GM18505 (cell line): ENCODE results near the gene CDC42BPG.
A peak's percentile ranks its signal among the peaks of the same experiment; 100 is the strongest.

Experiments
- ATAC-seq: cut with Tn5 transposase; IDR thresholded peaks from one replicate; pipeline ENCODE4 v1.9.1; 2021; ENCODE audit not compliant: unreplicated experiment
- POLR2A ChIP-seq: IDR thresholded peaks from 4 replicates; pipeline ENCODE4 v1.6.1; 2011; ENCODE audit warnings: borderline replicate concordance; ENCODE audit not compliant: insufficient read depth, insufficient read length; ENCODE audit errors: extremely low read depth

Gene CDC42BPG

GRCh38 chr11:64867748-64868462 lies 23.5 kb upstream of the CDC42BPG start:
- TF ChIP-seq POLR2A: no peak

DNA sequence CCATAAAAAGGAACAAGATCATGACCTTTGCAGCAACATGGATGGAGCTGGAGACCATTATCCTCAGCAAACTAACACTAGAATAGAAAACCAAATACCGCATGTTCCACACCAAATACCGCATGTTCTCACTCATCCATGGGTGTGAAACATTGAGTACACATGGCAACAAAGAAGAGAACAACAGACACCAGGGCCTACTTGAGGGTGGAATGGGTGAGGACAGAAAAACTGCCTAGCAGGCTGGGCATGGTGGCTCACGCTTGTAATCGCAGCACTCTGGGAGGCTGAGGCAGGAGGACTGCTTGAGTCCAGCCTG lies 21.7 kb upstream of the CDC42BPG start:
- TF ChIP-seq POLR2A: peak; percentile 39
- no peak for ATAC-seq

More at GRCh38 chr11:64867748-64868462, 23.5 kb upstream of the CDC42BPG start:
- ATAC-seq: no peak

DNA sequence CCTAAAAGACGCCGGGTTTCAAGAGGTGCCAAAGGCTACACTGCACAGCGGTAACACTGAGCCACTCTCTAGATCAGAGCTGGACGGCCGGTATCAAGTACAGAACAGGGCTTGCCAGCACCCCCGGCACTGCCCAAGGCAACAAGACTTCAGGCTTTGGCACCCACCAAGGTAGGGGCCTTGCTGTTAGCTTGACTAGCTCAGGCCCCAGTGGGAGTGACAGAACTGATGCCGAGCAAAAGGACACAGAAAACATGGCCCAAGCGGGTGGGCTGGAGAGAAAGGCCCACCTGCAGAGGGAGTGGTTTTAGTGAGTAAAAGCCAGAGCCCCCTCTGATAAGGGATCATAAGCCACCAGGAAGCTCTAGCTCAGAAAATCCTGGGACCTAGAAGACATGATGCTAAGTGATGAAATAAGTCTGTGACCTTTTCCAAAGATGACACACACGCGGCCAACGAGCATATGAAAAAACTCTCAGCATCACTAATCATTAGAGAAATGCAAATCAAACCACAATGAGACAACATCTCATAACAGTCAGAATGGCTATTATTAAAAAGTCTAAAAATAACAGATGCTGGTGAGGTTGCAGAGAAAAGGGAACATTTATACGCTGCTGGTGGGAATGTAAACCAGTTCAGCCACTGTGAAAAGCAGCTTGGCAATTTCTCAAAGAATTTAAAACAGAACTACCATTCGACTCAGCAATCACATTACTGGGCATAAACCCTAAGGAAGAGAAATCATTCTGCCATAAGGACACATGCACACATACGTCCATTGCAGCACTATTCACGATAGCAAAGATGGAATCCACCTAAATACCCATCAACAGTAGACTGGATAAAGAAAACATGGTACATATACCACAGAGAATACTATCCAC lies 21.1 kb upstream of the CDC42BPG start:
- no peak for TF ChIP-seq POLR2A
- ATAC-seq: peak; percentile 24

- peak; percentile 33 for ATAC-seq
- peak; percentile 65 for TF ChIP-seq POLR2A
Observed at GRCh38 chr11:64864473-64865285, 20.2 kb upstream of the CDC42BPG start.

DNA sequence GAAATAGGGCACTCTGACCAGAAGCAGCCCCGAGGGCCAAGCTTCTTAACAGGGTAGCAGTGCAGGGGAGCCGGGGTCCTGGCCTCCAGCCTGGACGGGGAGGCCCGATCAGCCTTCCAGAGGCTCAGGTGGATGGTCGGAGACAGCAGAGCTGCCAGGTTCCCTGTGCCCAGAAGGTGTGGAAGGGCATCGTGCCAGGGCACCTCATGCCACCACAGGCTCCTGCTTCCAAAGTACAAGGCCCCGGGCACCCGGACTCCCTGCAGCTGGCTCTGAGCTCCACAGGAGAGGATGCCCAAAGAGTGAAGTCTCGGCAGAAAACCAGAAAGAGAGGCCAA lies 19.7 kb upstream of the CDC42BPG start:
- TF ChIP-seq POLR2A: no peak
- ATAC-seq: no peak

GRCh38 chr11:64863391-64864060 lies 19.1 kb upstream of the CDC42BPG start:
- no peak for TF ChIP-seq POLR2A
- ATAC-seq: no peak

GRCh38 chr11:64862987-64863390 lies 18.5 kb upstream of the CDC42BPG start:
- ATAC-seq: no peak
- TF ChIP-seq POLR2A: no peak

DNA sequence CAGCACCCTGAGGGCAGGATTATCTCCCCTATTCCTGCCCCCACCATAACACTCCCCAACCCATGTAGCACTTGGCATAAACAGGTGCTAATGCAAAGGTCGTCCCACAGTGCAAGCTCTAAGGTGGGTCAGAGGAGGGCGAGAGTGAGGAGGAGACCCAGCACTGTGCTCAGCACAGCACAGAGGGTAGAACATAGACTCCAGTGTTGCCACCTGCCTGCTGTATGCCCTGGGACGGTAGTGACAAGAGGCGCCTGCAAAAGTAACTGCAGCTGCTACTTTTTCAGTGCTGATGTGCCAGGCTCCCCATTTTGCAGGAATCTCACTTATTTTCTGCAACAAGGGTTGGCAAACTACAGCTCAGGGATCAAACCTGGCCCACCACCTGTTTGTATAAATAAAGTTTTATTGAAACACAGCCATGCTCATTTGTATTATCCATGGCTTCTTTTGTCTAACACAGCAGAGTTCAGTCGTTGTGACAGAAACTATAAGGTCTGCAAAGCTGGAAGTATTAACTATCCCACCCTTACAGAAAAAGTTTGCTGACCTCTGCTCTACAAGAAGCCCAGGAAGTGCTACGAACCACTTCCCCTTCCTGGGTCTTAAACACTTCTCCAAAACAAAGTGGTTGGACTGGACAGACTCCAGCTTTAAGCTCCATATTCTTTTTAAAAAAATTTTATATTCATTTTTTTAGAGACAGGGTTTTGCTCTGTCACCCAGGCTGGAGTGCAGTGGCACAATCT lies 16.9 kb upstream of the CDC42BPG start:
- peak; percentile 26 for TF ChIP-seq POLR2A
- ATAC-seq: no peak

DNA sequence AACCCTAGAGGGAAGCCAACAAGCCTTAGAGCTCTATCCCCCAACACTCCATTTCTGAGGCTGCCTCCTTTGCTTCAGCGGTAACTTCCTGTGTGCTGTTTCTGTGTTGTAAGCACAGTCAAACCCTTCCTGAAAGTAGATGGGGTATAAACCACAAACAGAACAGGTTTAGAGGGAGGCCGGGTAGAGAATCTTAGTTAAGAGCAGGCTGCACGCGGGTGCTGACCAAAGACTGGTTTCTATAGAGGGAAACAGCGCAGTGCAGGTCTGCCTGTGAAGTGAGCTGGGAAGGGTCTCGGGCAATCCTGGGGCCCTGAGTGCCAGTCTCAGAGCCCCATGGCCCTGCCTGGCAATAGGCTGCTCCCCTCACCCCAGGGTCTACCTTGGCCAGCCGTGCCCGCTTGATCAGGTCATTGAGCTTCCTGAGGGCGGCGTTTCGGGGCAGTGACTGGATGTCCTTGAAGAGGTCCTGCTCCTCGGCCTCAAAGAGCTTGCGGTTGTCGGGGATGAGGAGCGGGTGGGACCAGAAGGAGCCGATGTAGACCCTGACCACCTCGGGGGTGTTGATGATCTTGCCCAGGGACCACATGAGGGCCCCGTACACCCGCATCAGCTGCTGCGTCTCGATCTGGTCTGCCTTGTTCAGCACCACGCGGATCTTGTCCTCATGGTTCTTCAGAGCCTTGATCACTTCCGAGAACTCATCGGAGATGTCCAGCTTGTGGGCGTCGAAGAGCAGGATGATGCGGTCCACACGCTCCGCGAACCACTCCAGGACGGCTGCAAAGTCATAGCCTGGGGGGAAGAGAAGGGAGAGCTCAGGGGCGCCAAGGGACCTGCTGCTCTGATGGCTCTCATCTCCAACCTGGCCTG lies 15.3 kb upstream of the CDC42BPG start:
- peak; percentile 58 for TF ChIP-seq POLR2A
- ATAC-seq: peak; percentile 67

- peak; percentile 16 for TF ChIP-seq POLR2A
- peak; percentile 22 for ATAC-seq
Observed at GRCh38 chr11:64858467-64859263, 14.2 kb upstream of the CDC42BPG start.

- TF ChIP-seq POLR2A: no peak
- no peak for ATAC-seq
Observed at GRCh38 chr11:64857485-64857884, 13.0 kb upstream of the CDC42BPG start.
